LNCaP clone FGC (cell line): ENCODE results near the gene MAN1C1.
"Not testable (repeated sequence)": the region's sequence is repeated elsewhere in the genome, so short reads cannot be mapped to it uniquely, and the experiment has no call there.

ENCODE experiments used
- DNase-seq: peaks from one replicate; pipeline ENCODE4 v3.0.0-alpha.2; 2011; ENCODE audit warnings: low read depth
- H3K4me3 ChIP-seq: 2 replicates; pipeline ENCODE4 v1.5.1; 2011; ENCODE audit warnings: mild to moderate bottlenecking, low read depth, low read length, control low read depth
- CTCF ChIP-seq: IDR thresholded peaks from 2 replicates; pipeline ENCODE4 v1.5.1; 2012; ENCODE audit warnings: mild to moderate bottlenecking; ENCODE audit not compliant: control insufficient read depth, insufficient read depth; ENCODE audit errors: extremely low read depth

Gene MAN1C1

GRCh38 chr1:25733271-25733670 lies 116.7 kb downstream of the MAN1C1 start:
- TF ChIP-seq CTCF = no peak
- no peak overlapping the region for H3K4me3 ChIP-seq
- no peak for DNase-seq

- DNase-seq, H3K4me3 ChIP-seq: not testable (repeated sequence)
These were observed 118.4 kb downstream of the MAN1C1 start for GRCh38 chr1:25734991-25735390.

- no peak for TF ChIP-seq CTCF
- no peak overlapping the region for H3K4me3 ChIP-seq
- DNase-seq = no peak
These were observed 119.5 kb downstream of the MAN1C1 start for GRCh38 chr1:25735956-25736529.

- no peak for DNase-seq
- no peak overlapping the region for H3K4me3 ChIP-seq
- no peak for TF ChIP-seq CTCF
These were observed 120.5 kb downstream of the MAN1C1 start for GRCh38 chr1:25737130-25737529.

- H3K4me3 ChIP-seq = no peak overlapping the region
- DNase-seq = no peak
- no peak for TF ChIP-seq CTCF
These were observed 121.9 kb downstream of the MAN1C1 start for GRCh38 chr1:25738499-25738898.

- TF ChIP-seq CTCF = no peak
- H3K4me3 ChIP-seq = no peak overlapping the region
- no peak for DNase-seq
These were observed 122.8 kb downstream of the MAN1C1 start for GRCh38 chr1:25739341-25739740.

GRCh38 chr1:25740071-25740470 lies 123.5 kb downstream of the MAN1C1 start:
- no peak overlapping the region for H3K4me3 ChIP-seq
- no peak for TF ChIP-seq CTCF
- no peak for DNase-seq
